Ovary (tissue), 9 donors: ENCODE results near the gene ISX. TPM values are rescaled to one million over a fixed set of nuclear protein-coding genes. Genes with fewer than 3 reads are reported as not detected.

ENCODE experiments used
- DNase-seq, 5 donors: peaks; one replicate each; pipeline ENCODE4 v3.0.0-alpha.2; 2019 to 2020
- H3K27ac ChIP-seq, 2 donors: fragments of 200-600 bp; one replicate each; pipeline versions ENCODE4 v1.5.1 to v1.8.0; 2019 to 2022
- H3K27me3 ChIP-seq: fragments of 200-600 bp; one replicate; pipeline ENCODE4 v1.8.0; 2022
- H3K36me3 ChIP-seq: fragments of 200-600 bp; sonication (generic); one replicate; pipeline ENCODE4 v1.5.1; 2019
- H3K4me1 ChIP-seq: one replicate; pipeline ENCODE4 v1.8.1; 2013; ENCODE audit warnings: mild to moderate bottlenecking, moderate library complexity; ENCODE audit not compliant: insufficient read depth
- H3K4me3 ChIP-seq: fragments of 200-600 bp; sonication (generic); one replicate; pipeline ENCODE4 v1.5.1; 2017
- H3K9me3 ChIP-seq, 2 donors: fragments of 200-600 bp in 1 of 2; sonication (generic) in 1 of 2; one replicate each; pipeline versions ENCODE4 v1.5.1 to v1.8.1; 2013 to 2019; ENCODE audit warnings: mild to moderate bottlenecking in 1 of 2, moderate library complexity in 1 of 2
- CTCF ChIP-seq, 3 donors: fragments of 450-650 bp in 2 of 3; fragments of 200-600 bp in 1 of 3; IDR thresholded peaks; one replicate each; pipeline versions ENCODE4 v1.5.1 to v1.8.0; 2016 to 2022; ENCODE audit warnings: antibody characterized with exemption in 3 of 3, mild to moderate bottlenecking in 1 of 3
- EP300 ChIP-seq: sonication (generic); formaldehyde crosslinking; IDR thresholded peaks from one replicate; pipeline ENCODE4 v1.6.1; 2017; ENCODE audit warnings: antibody characterized with exemption
- POLR2A ChIP-seq: fragments of 450-650 bp; IDR thresholded peaks from one replicate; pipeline ENCODE4 v1.6.1; 2017; ENCODE audit warnings: antibody characterized with exemption, mild to moderate bottlenecking, moderate library complexity
- WGBS, 3 donors: extraction: QIAGEN DNeasy Blood & Tissue Kit in 1 of 3; methylation state at CpG; one replicate each; pipeline versions ENCODE4 v1.1.5 to v1.1.7; 2013 to 2017; 5-methylcytosine and 5-hydroxymethylcytosine counted together
- intact Hi-C, 4 donors: fragments of 100-400 bp; cut with DNase I; formaldehyde crosslinking; loops; one replicate each; pipeline versions ENCODE4 v1.11.0 to v1.15.1; 2022 to 2023
- polyA plus RNA-seq, 2 donors: library from polyadenylated mRNA; stranded (reverse); fragments of 200-250 nt in 1 of 2; fragments of 350-450 nt in 1 of 2; fragmentation: Illumina TruSeq in 1 of 2; extraction: RNeasy Lipid Tissue Mini Kit (QIAGEN cat#74804) in 1 of 2; gene quantifications; one replicate each; pipeline ENCODE4 v1.2.3, GENCODE V29; 2013 to 2014
- total RNA-seq, 7 donors: library from RNA; depleted of rRNA in 2 of 7; stranded (reverse); fragments of >200 nt in 2 of 7; fragmentation: NEBNext Ultra II Directional in 3 of 7; extraction: Animal tissue kit (Norgen Biotek cat#: 25700) in 3 of 7; gene quantifications; one replicate each; pipeline versions ENCODE4 v1.1.0 to v1.2.4, GENCODE V29; 2016 to 2023
- donor health status: DM: no; HTN: no; CAD: no; lungs with moderate emphysema.
- donor health status: DM: no; HTN: no; CAD: no.
- donor health status: Bipolar disorder and iron deficiency.
- donor health status: DM: yes; HTN: yes; CAD: no.
- donor health status: DM: no; HTN: no; CAD: no.
- donor health status: DM: yes; HTN: yes; CAD: no.

The ISX gene
- total and polyA plus RNA-seq, 9 donors = 0.12 TPM; not detected in 8

GRCh38 chr22:35131525-35132000, 65.6 kb downstream of the ISX start:
- Histone ChIP-seq H3K9me3 (no peaks in the 10 kb centered on the region), H3K27ac (no peak overlapping the region), H3K4me1 (no peaks in the 10 kb centered on the region), H3K27me3 (no peaks in the 10 kb centered on the region), H3K36me3 (no peaks in the 10 kb centered on the region), H3K4me3 (no peak overlapping the region)
- 4 to 9% (median 8%) methylated on average over 4 of the region's 4 CpGs for WGBS, 3 donors
- DNase-seq = no peak
- no peak for TF ChIP-seq EP300
- no peak for TF ChIP-seq CTCF (IDR thresholded peaks at IDR 0.05)
- no peak for TF ChIP-seq POLR2A
- intact Hi-C loops = no loop called here

GRCh38 chr22:35132568-35132967, 66.6 kb downstream of the ISX start:
- H3K27ac ChIP-seq = no peak overlapping the region
- TF ChIP-seq POLR2A = no peak
- TF ChIP-seq EP300 = no peak
- no peak for TF ChIP-seq CTCF (IDR thresholded peaks at IDR 0.05)
- 73 to 94% (median 92%) methylated on average over 2 of the region's 2 CpGs for WGBS, 3 donors
- no peak overlapping the region for H3K4me3 ChIP-seq
- H3K9me3 ChIP-seq = no peaks in the 10 kb centered on the region
- intact Hi-C loops = no loop called here
- no peaks in the 10 kb centered on the region for H3K27me3 ChIP-seq
- no peak for DNase-seq
- H3K36me3 ChIP-seq = no peaks in the 10 kb centered on the region
- no peaks in the 10 kb centered on the region for H3K4me1 ChIP-seq

GRCh38 chr22:35133702-35134380, 67.9 kb downstream of the ISX start:
- TF ChIP-seq CTCF (IDR thresholded peaks at IDR 0.05) = no peak
- intact Hi-C loops = no loop called here
- no peak for DNase-seq
- no peaks in the 10 kb centered on the region for H3K27me3 ChIP-seq
- H3K4me3 ChIP-seq = no peak overlapping the region
- no peaks in the 10 kb centered on the region for H3K9me3 ChIP-seq
- no peak overlapping the region for H3K27ac ChIP-seq
- H3K4me1 ChIP-seq = no peaks in the 10 kb centered on the region
- H3K36me3 ChIP-seq = no peaks in the 10 kb centered on the region
- 60 to 68% (median 64%) methylated on average over 14 of the region's 14 CpGs for WGBS, 3 donors

- Histone ChIP-seq H3K27me3 (no peaks in the 10 kb centered on the region), H3K36me3 (no peaks in the 10 kb centered on the region), H3K4me3 (no peak overlapping the region), H3K9me3 (no peaks in the 10 kb centered on the region), H3K4me1 (no peaks in the 10 kb centered on the region), H3K27ac (no peak overlapping the region)
- intact Hi-C loops = no loop called here
- no peak for DNase-seq
- no peak for TF ChIP-seq POLR2A
- TF ChIP-seq EP300 = no peak
- TF ChIP-seq CTCF (IDR thresholded peaks at IDR 0.05) = no peak
- 41 to 48% (median 45%) methylated on average over 8 of the region's 8 CpGs for WGBS, 3 donors
These were observed 68.7 kb downstream of the ISX start for GRCh38 chr22:35134637-35135036.
